Measurements from ENCODE around the gene NPW. TPM values are rescaled to one million over a fixed set of nuclear protein-coding genes. Genes with fewer than 3 reads are reported as not detected.

NPW gene
- total RNA-seq, 2 donors from 2014 or later, result 1.5 to 3.5 TPM

- H3K9me3 Mint-ChIP-seq, result no peaks in the 10 kb centered on the region
- ATAC-seq (no peak), DNase-seq (ENCODE audit: low spot score) (no peak)
- no peaks in the 10 kb centered on the region for H3K27me3 Mint-ChIP-seq
- no peak overlapping the region for H3K27ac Mint-ChIP-seq
- H3K36me3 Mint-ChIP-seq, result no peaks in the 10 kb centered on the region
- H3K4me3 Mint-ChIP-seq, result no peak overlapping the region
- peaks cover 11 to 13% of the 10 kb centered on the region in 2 donors for H3K4me1 Mint-ChIP-seq (ENCODE audit: low read depth in 2 of 2)
Observed at GRCh38 chr16:2043667-2044451, 24.3 kb downstream of the NPW start.

DNA sequence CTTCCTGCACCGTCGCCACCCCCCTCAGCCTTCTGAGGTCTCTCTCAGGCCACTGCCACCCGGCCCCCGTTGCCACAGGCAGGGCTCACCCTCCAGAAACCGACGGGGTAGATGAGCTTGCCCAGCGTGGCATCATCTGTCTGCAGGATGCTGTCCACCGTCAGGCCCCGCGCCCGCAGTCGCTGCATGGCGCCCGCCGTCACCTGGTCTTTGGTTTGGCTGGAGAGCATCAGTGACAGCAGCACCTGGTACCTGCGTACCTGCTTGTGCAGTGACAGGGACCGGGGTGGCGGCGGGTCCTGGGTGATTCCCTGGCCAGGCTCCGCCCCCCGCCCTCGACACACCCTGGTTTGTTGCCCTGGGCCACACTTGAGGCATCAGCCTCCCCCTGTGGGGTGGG lies 25.0 kb downstream of the NPW start:
- ATAC-seq (no peak), DNase-seq (ENCODE audit: low spot score) (no peak)
- Mint-ChIP-seq H3K27me3 (no peaks in the 10 kb centered on the region), H3K4me1 (ENCODE audit: low read depth in 2 of 2) (peaks cover 11 to 13% of the 10 kb centered on the region in 2 donors), H3K36me3 (no peaks in the 10 kb centered on the region), H3K4me3 (no peak overlapping the region), H3K9me3 (no peaks in the 10 kb centered on the region), H3K27ac (no peak overlapping the region)

DNA sequence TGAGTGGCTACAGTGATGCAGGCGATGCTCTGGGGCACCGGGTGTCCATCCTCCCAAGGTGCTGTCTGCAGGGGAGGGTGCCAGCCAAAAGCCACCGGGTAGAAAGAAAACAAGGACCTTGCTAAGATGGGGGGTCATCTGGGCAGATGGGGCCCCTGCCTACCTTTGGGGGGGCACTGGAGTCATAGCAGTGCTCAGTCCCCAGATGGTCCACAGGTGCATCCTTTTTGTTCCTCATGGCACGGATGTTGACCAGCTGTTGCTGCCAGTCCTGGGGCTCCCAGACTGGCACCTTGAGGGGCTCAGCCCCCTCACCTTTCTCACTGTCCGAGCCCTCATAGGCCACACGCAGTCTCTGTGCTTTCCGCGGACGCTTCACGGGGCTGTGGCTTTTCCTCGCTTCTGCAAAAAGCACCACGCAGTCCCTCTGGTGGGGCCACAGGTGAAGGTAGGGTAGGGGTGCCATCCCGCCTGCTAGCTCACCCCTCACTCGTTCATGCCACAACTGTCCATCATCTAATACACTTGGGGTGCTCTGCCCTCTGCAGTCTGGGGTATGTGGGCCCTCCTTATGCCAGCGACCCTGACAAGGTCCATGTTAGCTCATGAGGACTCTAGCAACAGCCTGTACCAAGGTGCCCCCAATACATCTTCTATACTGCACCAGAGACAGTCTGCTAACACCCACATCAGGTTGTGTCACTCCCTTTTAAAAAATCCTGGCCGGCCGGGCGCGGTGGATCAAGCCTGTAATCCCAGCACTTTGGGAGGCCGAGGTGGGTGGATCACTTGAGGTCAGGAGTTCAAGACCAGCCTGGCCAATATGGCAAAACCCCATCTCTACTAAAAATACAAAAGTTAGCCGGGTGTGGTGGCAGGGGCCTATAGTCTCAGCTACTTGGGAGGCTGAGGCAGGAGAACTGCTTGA lies 26.6 kb downstream of the NPW start:
- DNase-seq (ENCODE audit: low spot score), result no peak
- Mint-ChIP-seq H3K27me3 (no peaks in the 10 kb centered on the region), H3K9me3 (no peaks in the 10 kb centered on the region), H3K27ac (no peak overlapping the region), H3K4me3 (peak overlapping the region; percentile 89), H3K36me3 (no peaks in the 10 kb centered on the region), H3K4me1 (ENCODE audit: low read depth in 2 of 2) (peaks cover 11 to 13% of the 10 kb centered on the region in 2 donors)
- no peak for ATAC-seq

DNA sequence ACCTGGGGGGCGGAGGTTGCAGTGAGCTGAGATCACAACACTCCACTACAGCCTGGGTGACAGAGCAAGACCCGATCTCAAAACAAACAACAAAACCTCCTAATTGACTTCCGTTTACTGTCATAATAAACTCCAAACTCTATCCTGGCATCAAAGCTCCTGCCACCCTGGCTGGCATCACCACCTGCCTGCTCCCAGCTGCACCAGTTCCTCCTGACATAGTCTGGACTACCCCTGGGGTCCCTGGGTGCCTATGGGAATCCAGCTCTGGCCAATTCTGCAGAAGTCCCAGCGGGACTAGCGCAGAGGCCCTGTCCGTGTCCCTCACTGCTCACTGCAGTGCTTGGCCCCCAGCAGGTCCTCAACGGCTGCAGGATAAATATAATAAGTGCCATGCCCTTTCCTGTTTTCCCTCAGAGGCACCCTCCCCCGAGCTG lies 27.3 kb downstream of the NPW start:
- Mint-ChIP-seq H3K36me3 (no peaks in the 10 kb centered on the region), H3K9me3 (no peaks in the 10 kb centered on the region), H3K27ac (peak overlapping the region in 1 of 2 donors; percentile 66), H3K4me1 (ENCODE audit: low read depth in 2 of 2) (peaks cover 11 to 13% of the 10 kb centered on the region in 2 donors), H3K4me3 (peak overlapping the region; percentile 89), H3K27me3 (no peaks in the 10 kb centered on the region)
- ATAC-seq (no peak), DNase-seq (ENCODE audit: low spot score) (no peak)

- Mint-ChIP-seq H3K27ac (peak within 1 kb of the TSS in 1 of 2 donors; percentile 75), H3K27me3 (no peaks in the 10 kb centered on the region), H3K4me1 (ENCODE audit: low read depth in 2 of 2) (peaks cover 11 to 13% of the 10 kb centered on the region in 2 donors), H3K4me3 (peak within 1 kb of the TSS; percentile 89), H3K36me3 (no peaks in the 10 kb centered on the region), H3K9me3 (no peaks in the 10 kb centered on the region)
- ATAC-seq (peak; percentile 98 to 99), DNase-seq (ENCODE audit: low spot score) (peak; percentile 97)
Observed at GRCh38 chr16:2047330-2048115, 27.9 kb downstream of the NPW start, which contains the start of the genes NTHL1 and TSC2. Gene NTHL1 (minus strand): TSS chr16:2047834. CDS start chr16:2047823, 11 bp downstream. Gene TSC2 (plus strand): TSS chr16:2047985. CDS start chr16:2048616, 631 bp downstream.

DNA sequence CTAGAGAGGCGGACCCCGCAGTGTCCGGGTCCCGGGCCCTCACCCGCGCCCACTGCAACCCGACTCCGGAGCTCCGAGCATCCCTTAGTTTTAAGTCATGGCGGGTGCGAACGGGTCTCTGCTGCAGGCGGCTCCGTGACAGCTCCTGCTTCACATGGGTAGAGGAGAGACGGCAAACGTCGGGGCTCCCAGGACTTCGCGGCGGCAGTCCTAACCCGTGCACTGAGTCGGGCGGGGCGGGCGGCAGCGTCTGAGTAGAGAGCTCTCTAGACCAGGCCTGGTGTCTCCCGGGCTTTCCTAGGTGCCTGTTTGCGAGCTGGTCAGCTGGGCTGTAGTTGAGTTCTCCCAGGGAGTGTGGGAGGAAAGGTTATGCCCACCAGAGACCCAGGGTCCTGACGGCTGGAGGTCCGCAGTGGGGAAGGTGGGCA lies 28.5 kb downstream of the NPW start:
- H3K4me3 Mint-ChIP-seq, result peak overlapping the region; percentile 89
- peaks cover 11 to 13% of the 10 kb centered on the region in 2 donors for H3K4me1 Mint-ChIP-seq (ENCODE audit: low read depth in 2 of 2)
- H3K9me3 Mint-ChIP-seq, result no peaks in the 10 kb centered on the region
- ATAC-seq (peak in 1 of 2 donors; percentile 37), DNase-seq (ENCODE audit: low spot score) (no peak)
- H3K27me3 Mint-ChIP-seq, result no peaks in the 10 kb centered on the region
- peak overlapping the region in 1 of 2 donors; percentile 75 for H3K27ac Mint-ChIP-seq
- H3K36me3 Mint-ChIP-seq, result no peaks in the 10 kb centered on the region

- peaks cover 7 to 8% of the 10 kb centered on the region in 2 donors for H3K4me1 Mint-ChIP-seq (ENCODE audit: low read depth in 2 of 2)
- no peaks in the 10 kb centered on the region for H3K36me3 Mint-ChIP-seq
- no peak for DNase-seq (ENCODE audit: low spot score)
- ATAC-seq, result peak in 1 of 2 donors; percentile 21
- no peak overlapping the region for H3K4me3 Mint-ChIP-seq
- H3K27ac Mint-ChIP-seq, result no peak overlapping the region
- no peaks in the 10 kb centered on the region for H3K27me3 Mint-ChIP-seq
- no peaks in the 10 kb centered on the region for H3K9me3 Mint-ChIP-seq
Observed at GRCh38 chr16:2053211-2053610, 33.6 kb downstream of the NPW start.

DNA sequence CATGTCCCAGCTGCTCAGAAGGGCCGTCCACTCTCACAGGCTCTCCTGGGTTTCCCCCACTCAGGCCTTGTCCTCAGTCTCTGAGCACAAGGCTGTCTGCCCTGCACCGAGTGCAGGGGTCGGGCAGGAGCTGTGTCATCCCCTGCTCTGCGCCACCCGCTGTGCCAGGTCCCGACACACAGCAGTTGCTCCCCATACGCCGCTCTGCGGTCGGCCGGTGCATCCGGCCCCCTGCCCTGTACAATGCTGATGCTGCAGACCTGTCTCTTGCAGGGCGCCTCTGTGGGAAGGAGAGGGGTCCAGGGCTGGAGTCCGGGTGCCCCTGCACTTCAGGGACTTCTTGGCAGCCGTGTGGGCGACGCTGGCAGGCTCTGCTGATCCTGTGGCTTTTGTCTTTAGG lies 34.3 kb downstream of the NPW start:
- Mint-ChIP-seq H3K4me3 (no peak overlapping the region), H3K4me1 (ENCODE audit: low read depth in 2 of 2) (peaks cover 0 to 3% of the 10 kb centered on the region in 2 donors), H3K27ac (no peak overlapping the region), H3K27me3 (no peaks in the 10 kb centered on the region), H3K36me3 (no peaks in the 10 kb centered on the region), H3K9me3 (no peaks in the 10 kb centered on the region)
- DNase-seq (ENCODE audit: low spot score), result no peak
- no peak for ATAC-seq

DNA sequence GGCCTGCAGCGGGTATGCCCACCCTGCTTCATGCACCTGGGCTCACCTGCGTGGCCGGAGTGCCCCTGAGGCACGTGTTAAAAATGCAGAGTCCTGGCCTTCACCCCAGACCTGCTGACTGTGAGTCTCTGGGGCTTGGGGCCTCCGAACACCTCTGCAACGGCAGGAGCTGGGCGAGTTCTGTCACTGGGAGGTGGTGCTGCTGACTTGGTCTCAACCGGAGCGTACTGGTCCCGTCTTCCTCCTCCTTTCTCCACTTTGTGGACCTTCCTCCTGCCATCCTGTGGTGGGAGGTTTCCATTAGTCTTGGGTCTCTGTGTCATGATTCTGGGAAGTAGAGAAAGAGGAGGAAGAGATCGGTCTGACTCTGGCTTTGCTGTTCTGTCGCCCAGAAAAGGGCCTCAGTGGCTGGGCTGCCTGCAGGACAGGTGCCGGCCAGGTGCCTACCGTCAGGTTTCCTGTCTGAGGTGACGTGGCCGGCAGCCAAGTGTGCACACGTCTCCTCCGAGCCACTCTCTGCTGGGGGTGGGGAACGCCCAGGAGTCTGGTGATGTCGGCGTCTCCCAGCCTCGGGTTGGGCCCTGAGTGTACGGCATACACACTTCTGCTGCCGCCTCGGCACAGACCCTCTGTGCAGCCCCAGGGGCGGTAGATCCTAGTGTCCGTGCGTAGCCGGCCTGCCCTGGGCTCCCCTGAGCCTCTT lies 35.1 kb downstream of the NPW start:
- no peak for DNase-seq (ENCODE audit: low spot score)
- Mint-ChIP-seq H3K4me3 (no peak overlapping the region), H3K27ac (no peak overlapping the region)

GRCh38 chr16:2056077-2056476 lies 36.5 kb downstream of the NPW start:
- no peaks in the 10 kb centered on the region for H3K27me3 Mint-ChIP-seq
- no peaks in the 10 kb centered on the region for H3K36me3 Mint-ChIP-seq
- H3K9me3 Mint-ChIP-seq, result no peaks in the 10 kb centered on the region
- DNase-seq (ENCODE audit: low spot score) (no peak), ATAC-seq (no peak)
- H3K4me1 Mint-ChIP-seq (ENCODE audit: low read depth in 2 of 2), result peaks cover 0 to 3% of the 10 kb centered on the region in 2 donors
- no peak overlapping the region for H3K27ac Mint-ChIP-seq
- H3K4me3 Mint-ChIP-seq, result no peak overlapping the region

More for the DNA sequence above, 35.1 kb downstream of the NPW start:
- H3K4me1 Mint-ChIP-seq (ENCODE audit: low read depth in 2 of 2), result peaks cover 0 to 3% of the 10 kb centered on the region in 2 donors
- no peaks in the 10 kb centered on the region for H3K27me3 Mint-ChIP-seq
- no peak for ATAC-seq
- H3K9me3 Mint-ChIP-seq, result no peaks in the 10 kb centered on the region
- no peaks in the 10 kb centered on the region for H3K36me3 Mint-ChIP-seq

GRCh38 chr16:2056681-2057407 lies 37.3 kb downstream of the NPW start:
- H3K4me3 Mint-ChIP-seq, result no peak overlapping the region
- H3K9me3 Mint-ChIP-seq, result no peaks in the 10 kb centered on the region
- ATAC-seq (peak in 1 of 2 donors; percentile 9), DNase-seq (ENCODE audit: low spot score) (no peak)
- no peaks in the 10 kb centered on the region for H3K36me3 Mint-ChIP-seq
- H3K4me1 Mint-ChIP-seq (ENCODE audit: low read depth in 2 of 2), result peaks cover 0 to 3% of the 10 kb centered on the region in 2 donors
- H3K27ac Mint-ChIP-seq, result no peak overlapping the region
- no peaks in the 10 kb centered on the region for H3K27me3 Mint-ChIP-seq

- Mint-ChIP-seq H3K27ac (no peak overlapping the region), H3K4me3 (no peak overlapping the region), H3K36me3 (no peaks in the 10 kb centered on the region), H3K27me3 (no peaks in the 10 kb centered on the region), H3K4me1 (ENCODE audit: low read depth in 2 of 2) (peaks cover 0 to 3% of the 10 kb centered on the region in 2 donors), H3K9me3 (no peaks in the 10 kb centered on the region)
- DNase-seq (ENCODE audit: low spot score), result no peak
- ATAC-seq, result no peak
Observed at GRCh38 chr16:2057438-2057837, 37.9 kb downstream of the NPW start.

Measured in natural killer cell treated with Interleukin-12 subunit alpha and Interleukin-12 subunit beta and Interleukin-15 and Interleukin-18, amount 100 ng/mL, for 72 hours (primary cell).